H1 (cell line): ENCODE measurements around the gene PINK1. TPM values are rescaled to one million over a fixed set of nuclear protein-coding genes. Genes with fewer than 3 reads are reported as not detected.
A peak's percentile ranks its signal among the peaks of the same experiment; 100 is the strongest.

Source experiments
- CTCF ChIA-PET: fragments of 300-600 bp; sonication (Branson Sonifier 250); formaldehyde crosslinking; loops from one replicate; lab custom pipeline; 2021; ENCODE audit not compliant: partially characterized antibody; lab: Charles Lee
- POLR2A ChIA-PET: fragments of 300-600 bp; sonication (Branson Sonifier 250); formaldehyde crosslinking; loops from one replicate; lab custom pipeline; 2021; ENCODE audit warnings: inconsistent platforms; ENCODE audit not compliant: partially characterized antibody; lab: Charles Lee
- DNase-seq, 2 experiments: peaks; one replicate each; pipeline versions ENCODE4 v3.0.0 to v3.0.0-alpha.2; 2010 to 2022; ENCODE audit warnings: low spot score in 2 of 2, low read depth in 1 of 2, mixed read lengths in 1 of 2
- FAIRE-seq: peaks from 2 replicates; lab custom pipeline; 2011; peaks lifted over from hg19 to GRCh38; lab: Jason Lieb, UNC
- H2AFZ ChIP-seq: 2 replicates; pipeline ENCODE4 v1.8.1; 2012; ENCODE audit warnings: low read length, inconsistent platforms
- H2AK5ac ChIP-seq: 2 replicates; pipeline ENCODE4 v1.6.1; 2013; ENCODE audit warnings: low read depth, low read length
- H2BK120ac ChIP-seq: replicated peaks from 2 replicates; pipeline ENCODE3; 2013; ENCODE audit warnings: low read depth, low read length, inconsistent platforms
- H2BK12ac ChIP-seq: 2 replicates; pipeline ENCODE4 v1.6.1; 2013; ENCODE audit warnings: low read depth, low read length
- H2BK15ac ChIP-seq: 2 replicates; pipeline ENCODE4 v1.6.1; 2013; ENCODE audit warnings: low read length
- H2BK20ac ChIP-seq: 2 replicates; pipeline ENCODE4 v1.6.1; 2013; ENCODE audit warnings: low read length
- H2BK5ac ChIP-seq: 2 replicates; pipeline ENCODE4 v1.6.1; 2013; ENCODE audit warnings: low read depth, low read length
- H3K14ac ChIP-seq: 2 replicates; pipeline ENCODE4 v1.6.1; 2013; ENCODE audit warnings: inconsistent platforms; ENCODE audit not compliant: insufficient read length
- H3K18ac ChIP-seq: 2 replicates; pipeline ENCODE4 v1.6.1; 2013; ENCODE audit warnings: low read length; ENCODE audit errors: extremely low read depth
- H3K23ac ChIP-seq: 2 replicates; pipeline ENCODE4 v1.6.1; 2013; ENCODE audit warnings: inconsistent platforms; ENCODE audit not compliant: insufficient read length
- H3K23me2 ChIP-seq: 2 replicates; pipeline ENCODE4 v1.6.1; 2013; ENCODE audit warnings: low read depth, low read length
- H3K27ac ChIP-seq: 2 replicates; pipeline ENCODE4 v1.6.1; 2011; ENCODE audit warnings: low read depth, low read length, inconsistent platforms
- H3K27me3 ChIP-seq, 4 experiments: replicated peaks in 1 of 4; 1 replicate in 1 of 4; 2 replicates in 3 of 4; pipeline versions ENCODE4 v1.6.1 to v1.8.1; 2011 to 2013; ENCODE audit warnings: low read length in 3 of 4, mild to moderate bottlenecking in 3 of 4, inconsistent platforms in 2 of 4, mixed read lengths in 2 of 4, moderate library complexity in 1 of 4; ENCODE audit not compliant: control insufficient read depth in 3 of 4, insufficient read depth in 3 of 4; ENCODE audit errors: extremely low read depth in 1 of 4
- H3K36me3 ChIP-seq, 4 experiments: 2 replicates each; pipeline versions ENCODE4 v1.6.1 to v1.8.1; 2011 to 2013; ENCODE audit warnings: mild to moderate bottlenecking in 4 of 4, low read length in 3 of 4, moderate library complexity in 2 of 4, control low read depth in 1 of 4, inconsistent platforms in 1 of 4; ENCODE audit not compliant: insufficient read depth in 4 of 4, control insufficient read depth in 2 of 4
- H3K4ac ChIP-seq: replicated peaks from 2 replicates; pipeline ENCODE3; 2013; ENCODE audit warnings: low read length, low read depth, mixed read lengths, inconsistent platforms; ENCODE audit not compliant: insufficient read length
- H3K4me1 ChIP-seq, 4 experiments: replicated peaks in 1 of 4; 1 replicate in 1 of 4; 2 replicates in 3 of 4; pipeline versions ENCODE4 v1.6.1 to v1.8.1; 2011 to 2013; ENCODE audit warnings: low read length in 3 of 4, inconsistent platforms in 2 of 4, mixed read lengths in 1 of 4; ENCODE audit not compliant: insufficient read depth in 4 of 4, control insufficient read depth in 3 of 4
- H3K4me2 ChIP-seq, 2 experiments: 2 replicates each; pipeline versions ENCODE4 v1.6.1 to v1.8.1; 2011 to 2013; ENCODE audit warnings: low read depth in 2 of 2, low read length in 2 of 2, control low read depth in 1 of 2, inconsistent platforms in 1 of 2, mild to moderate bottlenecking in 1 of 2; ENCODE audit not compliant: insufficient read depth in 1 of 2
- H3K4me3 ChIP-seq, 4 experiments: fragments of 200-600, 300-600 bp in 1 of 4; sonication (generic), shearing (Covaris generic), sonication (Bioruptor Twin) in 1 of 4; 2 replicates each; pipeline versions ENCODE4 v1.5.1 to v1.8.1; 2011 to 2016; ENCODE audit warnings: low read length in 4 of 4, low read depth in 3 of 4, control low read depth in 2 of 4, inconsistent platforms in 2 of 4, mild to moderate bottlenecking in 2 of 4, mixed read lengths in 1 of 4, moderate library complexity in 1 of 4; ENCODE audit not compliant: insufficient read depth in 2 of 4; ENCODE audit errors: extremely low read depth in 1 of 4
- H3K56ac ChIP-seq: replicated peaks from 2 replicates; pipeline ENCODE3; 2013; ENCODE audit warnings: low read depth, mild to moderate bottlenecking, mixed read lengths, low read length, inconsistent platforms; ENCODE audit not compliant: insufficient read length
- H3K79me1 ChIP-seq: 2 replicates; pipeline ENCODE4 v1.6.1; 2013; ENCODE audit warnings: low read depth, low read length, control low read depth
- H3K79me2 ChIP-seq, 2 experiments: 2 replicates each; pipeline versions ENCODE4 v1.6.1 to v1.8.1; 2012 to 2013; ENCODE audit warnings: low read length in 2 of 2, mild to moderate bottlenecking in 2 of 2, inconsistent platforms in 1 of 2; ENCODE audit not compliant: insufficient read depth in 2 of 2, control insufficient read depth in 1 of 2
- H3K9ac ChIP-seq, 4 experiments: replicated peaks in 1 of 4; 1 replicate in 1 of 4; 2 replicates in 3 of 4; pipeline versions ENCODE4 v1.6.1 to v1.8.1; 2011 to 2013; ENCODE audit warnings: low read depth in 3 of 4, low read length in 3 of 4, control low read depth in 2 of 4, mild to moderate bottlenecking in 2 of 4, moderate library complexity in 2 of 4, inconsistent platforms in 1 of 4; ENCODE audit errors: extremely low read depth in 1 of 4
- H3K9me3 ChIP-seq, 2 experiments: 2 replicates each; pipeline versions ENCODE4 v1.6.1 to v1.8.1; 2012 to 2013; ENCODE audit warnings: mild to moderate bottlenecking in 2 of 2, moderate library complexity in 2 of 2, control low read depth in 1 of 2, inconsistent platforms in 1 of 2, low read depth in 1 of 2, low read length in 1 of 2, mixed read lengths in 1 of 2; ENCODE audit not compliant: insufficient read depth in 2 of 2
- H4K20me1 ChIP-seq, 2 experiments: replicated peaks in 1 of 2; 2 replicates each; pipeline versions ENCODE3 to v1.8.1; 2011 to 2013; ENCODE audit warnings: inconsistent platforms in 2 of 2, low read length in 2 of 2, mild to moderate bottlenecking in 1 of 2; ENCODE audit not compliant: insufficient read depth in 2 of 2, control insufficient read depth in 1 of 2
- H4K5ac ChIP-seq: 2 replicates; pipeline ENCODE4 v1.6.1; 2013; ENCODE audit warnings: low read length, low read depth, mixed read lengths, inconsistent platforms; ENCODE audit not compliant: insufficient read length
- H4K8ac ChIP-seq: 2 replicates; pipeline ENCODE4 v1.8.0; 2013; ENCODE audit warnings: mild to moderate bottlenecking, moderate library complexity, low read length, inconsistent platforms; ENCODE audit not compliant: insufficient read depth; ENCODE audit errors: extremely low read depth
- H4K91ac ChIP-seq: replicated peaks from 2 replicates; pipeline ENCODE3; 2013; ENCODE audit warnings: low read length, mixed read lengths, inconsistent platforms; ENCODE audit not compliant: insufficient read length
- CBX8 ChIP-seq: fragments of 300-800, 300-1000 bp; sonication (generic); IDR thresholded peaks from 2 replicates; pipeline ENCODE4 v1.7.1; 2016; ENCODE audit warnings: low read depth, low read length, borderline replicate concordance
- EP300 ChIP-seq, 2 experiments: IDR thresholded peaks; 1 replicate in 1 of 2; 2 replicates in 1 of 2; pipeline ENCODE4 v1.6.1; 2011 to 2012; ENCODE audit warnings: low read depth in 2 of 2, low read length in 2 of 2, mild to moderate bottlenecking in 2 of 2, borderline replicate concordance in 1 of 2, inconsistent platforms in 1 of 2, moderate library complexity in 1 of 2
- GABPA ChIP-seq: IDR thresholded peaks from 2 replicates; pipeline ENCODE4 v1.6.1; 2011; ENCODE audit warnings: mild to moderate bottlenecking, low read length, moderate library complexity, borderline replicate concordance; ENCODE audit not compliant: insufficient read depth
- HDAC2 ChIP-seq, 2 experiments: fragments of 300-600 bp in 1 of 2; sonication (generic) in 1 of 2; IDR thresholded peaks; 2 replicates each; pipeline ENCODE4 v1.6.1; 2011 to 2012; ENCODE audit warnings: low read depth in 2 of 2, low read length in 2 of 2, mild to moderate bottlenecking in 2 of 2, moderate library complexity in 2 of 2, borderline replicate concordance in 1 of 2, inconsistent platforms in 1 of 2
- JUND ChIP-seq: IDR thresholded peaks from 2 replicates; pipeline ENCODE4 v1.6.1; 2011; ENCODE audit warnings: mild to moderate bottlenecking, improper control_type of control experiment, low read length
- POU5F1 ChIP-seq: IDR thresholded peaks from 2 replicates; pipeline ENCODE4 v1.6.1; 2011; ENCODE audit warnings: low read depth, mild to moderate bottlenecking, low read length, moderate library complexity
- SRF ChIP-seq: IDR thresholded peaks from 2 replicates; pipeline ENCODE4 v1.6.1; 2011; ENCODE audit warnings: mild to moderate bottlenecking, low read depth, low read length, moderate library complexity
- ZNF274 ChIP-seq: IDR thresholded peaks from 2 replicates; pipeline ENCODE4 v1.7.0; 2012; ENCODE audit warnings: low read length, borderline replicate concordance; ENCODE audit errors: extremely low read depth
- WGBS, 2 experiments: shearing (Covaris generic) in 1 of 2; methylation state at CpG; one replicate each; pipeline versions ENCODE4 v1.1.6 to v1.1.7; 2013 to 2015; ENCODE audit warnings: low lambda C conversion rate in 2 of 2, mixed read lengths in 2 of 2, inconsistent platforms in 1 of 2, low coverage in 1 of 2, missing lambda C conversion rate in 1 of 2; ENCODE audit not compliant: insufficient replicate concordance in 2 of 2, insufficient coverage in 1 of 2, insufficient read length in 1 of 2; ENCODE audit errors: extremely low coverage in 1 of 2, missing lambda C conversion rate in 1 of 2; 5-methylcytosine and 5-hydroxymethylcytosine counted together
- polyA plus RNA-seq, 7 experiments: library from polyadenylated mRNA; depleted of rRNA in 3 of 7; stranded (reverse) in 5 of 7; unstranded in 2 of 7; fragments of >200 nt in 5 of 7; fragments of 200-250 nt in 2 of 7; gene quantifications; 1 replicate in 5 of 7; 2 replicates in 1 of 7; 4 replicates in 1 of 7; pipeline versions ENCODE4 v1.2.1 to v1.2.3, GENCODE V29; 2011 to 2013; ENCODE audit warnings: missing spikeins in 2 of 7, mixed read lengths in 2 of 7
- total RNA-seq: library from RNA; stranded (reverse); fragmentation: NEBNext Ultra II Directional; extraction: Animal tissue kit (Norgen Biotek cat#: 25700); gene quantifications from 2 replicates; pipeline ENCODE4 v1.2.1, GENCODE V29; 2021
- TF ChIP-seq, protein P1 (sequence below): IDR thresholded peaks from 2 replicates; pipeline ENCODE4 v1.6.1; 2012; ENCODE audit warnings: inconsistent platforms

Gene PINK1
- total and polyA plus RNA-seq, 2 of the 8 experiments (the other 6 are each of a cell fraction or from before 2014, with no cell fraction given): 16.1 to 19.3 TPM

DNA sequence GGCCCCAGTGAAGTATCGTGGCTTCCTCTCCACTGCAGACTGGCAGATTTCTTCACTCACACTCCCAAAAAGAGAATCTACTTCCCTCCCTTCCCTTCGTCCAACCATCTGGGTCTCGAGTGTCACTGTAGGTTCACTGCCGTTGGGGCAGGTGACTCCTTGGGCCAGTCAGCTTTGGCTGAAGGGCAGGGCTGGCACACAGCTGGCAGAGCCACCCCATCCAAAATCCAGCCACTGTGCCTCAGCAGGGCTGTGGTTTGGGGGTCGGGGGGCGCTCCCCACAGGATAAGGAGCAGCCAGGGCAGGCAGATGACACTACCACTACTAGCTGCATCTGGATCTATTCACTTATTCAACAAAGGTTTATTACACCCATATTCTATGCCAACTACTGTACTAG lies 9.8 kb downstream of the PINK1 start:
- Histone ChIP-seq H4K20me1 (peaks cover 1 to 3% of the 10 kb centered on the region in 2 experiments), H3K9me3 (no peaks in the 10 kb centered on the region), H4K8ac (no peak overlapping the region), H2BK5ac (no peak overlapping the region), H3K9ac (no peak overlapping the region), H3K18ac (no peak overlapping the region), H4K5ac (no peak overlapping the region), H3K23me2 (no peaks in the 10 kb centered on the region), H3K4me2 (no peak overlapping the region), H3K27me3 (no peaks in the 10 kb centered on the region), H3K79me1 (no peaks in the 10 kb centered on the region), H2BK15ac (no peak overlapping the region), H4K91ac (no peak overlapping the region), H3K23ac (no peak overlapping the region), H3K4me3 (no peak overlapping the region), H3K14ac (no peak overlapping the region), H3K4ac (no peak overlapping the region), H3K79me2 (no peaks in the 10 kb centered on the region), H2AFZ (no peak overlapping the region), H2BK20ac (no peak overlapping the region; the same call in 1 of the 2 replicates), H3K4me1 (peaks cover 0 to 5% (median 3%) of the 10 kb centered on the region in 4 experiments; a peak in 3 of 7 replicates), H3K36me3 (peaks cover 0 to 6% (median 0%) of the 10 kb centered on the region in 4 experiments; a peak in 3 of 8 replicates), H3K27ac (no peak overlapping the region), H3K56ac (no peak overlapping the region), H2BK12ac (no peak overlapping the region), H2BK120ac (no peak overlapping the region), H2AK5ac (0 out of 2 replicates have a peak overlapping the region, but pooled peaks have one; percentile 48)
- DNase-seq (no peak), FAIRE-seq (no peak)
- ChIA-PET POLR2A (interaction anchor here (1.5 kb wide), 1 partner anchor 17 kb away, joined by 4 read pairs; no protein-coding TSS in a partner anchor), CTCF (interaction anchor here (2.0 to 8.2 kb wide), 3 partner anchors 11 to 553 kb away, joined by 4 to 85 read pairs (median 25); partner anchors contain the start of gene PINK1)
- TF ChIP-seq GABPA (no peak), ZNF274 (no peak), CBX8 (no peak), POU5F1 (no peak), EP300 (IDR thresholded peaks at IDR 0.05; ENCODE audit: borderline replicate concordance in 1 of 2, low read depth in 2 of 2, low read length in 2 of 2) (no peak), SRF (no peak), HDAC2 (IDR thresholded peaks at IDR 0.05; ENCODE audit: borderline replicate concordance in 1 of 2, low read depth in 2 of 2, low read length in 2 of 2) (no peak), JUND (no peak)
- TF ChIP-seq, protein P1, sequence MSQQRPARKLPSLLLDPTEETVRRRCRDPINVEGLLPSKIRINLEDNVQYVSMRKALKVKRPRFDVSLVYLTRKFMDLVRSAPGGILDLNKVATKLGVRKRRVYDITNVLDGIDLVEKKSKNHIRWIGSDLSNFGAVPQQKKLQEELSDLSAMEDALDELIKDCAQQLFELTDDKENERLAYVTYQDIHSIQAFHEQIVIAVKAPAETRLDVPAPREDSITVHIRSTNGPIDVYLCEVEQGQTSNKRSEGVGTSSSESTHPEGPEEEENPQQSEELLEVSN: no peak
- 80% methylated on average over 6 of the region's 6 CpGs; no CpG with 5 or more reads in 1 of the 2 experiments for WGBS, 2 experiments
